Skeletal muscle satellite cell (primary cell): ENCODE data around the gene ZNF516.

Experiments used
- H3K27me3 ChIP-seq: 2 replicates; pipeline ENCODE4 v1.7.0; 2013; ENCODE audit warnings: low read length; ENCODE audit not compliant: control insufficient read depth, insufficient read depth
- H3K36me3 ChIP-seq: 2 replicates; pipeline ENCODE4 v1.7.0; 2013; ENCODE audit warnings: mild to moderate bottlenecking, control low read depth, low read length; ENCODE audit not compliant: insufficient read depth
- H3K4me1 ChIP-seq: 2 replicates; pipeline ENCODE4 v1.7.0; 2013; ENCODE audit warnings: low read length; ENCODE audit not compliant: control insufficient read depth, insufficient read depth
- H3K4me2 ChIP-seq: 2 replicates; pipeline ENCODE4 v1.7.0; 2013; ENCODE audit warnings: mild to moderate bottlenecking, low read length
- H3K4me3 ChIP-seq: 2 replicates; pipeline ENCODE4 v1.7.0; 2013; ENCODE audit warnings: low read length
- H3K9ac ChIP-seq: 2 replicates; pipeline ENCODE4 v1.7.0; 2013; ENCODE audit warnings: mild to moderate bottlenecking, low read depth, low read length, moderate library complexity
- H3K9me3 ChIP-seq: replicated peaks from 2 replicates; pipeline ENCODE4 v1.7.0; 2013; ENCODE audit warnings: mild to moderate bottlenecking, control low read depth, low read length

Gene ZNF516

DNA sequence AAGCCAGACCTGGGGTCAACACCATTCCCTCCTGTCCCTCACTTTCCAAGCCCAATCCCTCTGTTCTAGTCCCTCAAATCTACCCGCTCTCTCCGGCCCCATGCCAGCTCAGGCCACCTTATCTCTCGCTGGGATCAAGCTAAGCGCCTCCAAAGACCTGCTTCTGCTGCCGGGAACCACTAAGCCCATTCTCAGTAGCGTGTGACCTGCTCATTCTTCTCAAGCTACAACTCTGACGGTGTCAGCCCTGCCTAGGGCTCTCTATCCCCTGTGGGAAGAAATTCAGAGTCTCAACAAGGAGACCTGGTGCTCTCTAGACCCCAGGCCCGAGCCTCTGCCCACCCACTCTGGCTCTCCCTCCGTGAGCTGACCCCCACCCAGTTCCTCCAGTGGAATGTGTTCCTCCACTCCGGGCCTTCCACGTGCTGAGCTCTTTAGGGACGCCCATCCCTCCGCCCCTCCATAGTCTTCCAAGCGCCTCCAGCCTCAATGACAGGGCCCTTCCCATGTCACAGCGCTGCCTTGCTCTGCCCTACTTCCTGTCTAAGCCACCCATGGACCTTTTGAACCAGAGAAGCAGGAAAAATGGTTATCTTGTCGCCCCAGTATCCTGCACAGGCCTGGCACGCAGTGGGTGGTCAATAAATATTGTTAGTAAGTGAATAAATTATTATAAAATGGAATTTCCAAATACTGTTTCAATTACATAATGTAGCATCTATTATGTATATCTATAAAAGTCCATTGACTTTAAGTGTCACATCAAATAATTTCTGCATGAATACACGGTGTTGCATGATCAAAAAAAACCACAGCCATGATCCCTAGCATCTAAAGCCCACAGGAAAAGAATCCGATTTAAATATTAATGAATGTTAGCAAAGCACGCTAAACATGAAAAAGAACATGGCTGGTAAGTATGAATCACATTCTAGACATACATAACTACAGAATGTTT, 127.6 kb downstream of the ZNF516 start:
- Histone ChIP-seq H3K4me1 (peaks cover 10% of the 10 kb centered on the region), H3K4me3 (no peak overlapping the region), H3K9ac (no peak overlapping the region), H3K9me3 (no peaks in the 10 kb centered on the region), H3K36me3 (peaks cover 25% of the 10 kb centered on the region), H3K27me3 (no peaks in the 10 kb centered on the region), H3K4me2 (no peak overlapping the region)

DNA sequence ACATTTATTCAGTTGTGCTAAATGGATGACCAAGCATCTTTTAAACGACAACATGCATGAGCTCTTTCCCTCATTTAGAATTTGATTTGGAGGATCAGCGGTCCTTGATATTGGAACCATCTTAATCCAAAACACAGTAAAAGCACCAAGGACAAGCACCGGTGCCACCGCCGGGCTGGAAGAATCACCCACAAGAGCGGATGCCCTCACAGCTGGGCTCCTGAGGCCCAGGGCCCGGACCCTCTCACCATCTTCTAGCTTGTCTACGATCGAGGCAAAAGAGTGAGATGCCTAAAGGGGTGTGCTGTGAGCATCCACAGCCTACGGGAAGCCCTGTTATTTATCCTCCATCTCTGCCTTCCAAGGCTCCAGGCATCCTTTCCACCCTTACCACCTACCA, 129.5 kb downstream of the ZNF516 start:
- H3K4me2 ChIP-seq, result no peak overlapping the region
- no peak overlapping the region for H3K9ac ChIP-seq
- H3K27me3 ChIP-seq, result no peaks in the 10 kb centered on the region
- peaks cover 30% of the 10 kb centered on the region for H3K36me3 ChIP-seq
- no peaks in the 10 kb centered on the region for H3K9me3 ChIP-seq
- H3K4me1 ChIP-seq, result peaks cover 10% of the 10 kb centered on the region
- no peak overlapping the region for H3K4me3 ChIP-seq

DNA sequence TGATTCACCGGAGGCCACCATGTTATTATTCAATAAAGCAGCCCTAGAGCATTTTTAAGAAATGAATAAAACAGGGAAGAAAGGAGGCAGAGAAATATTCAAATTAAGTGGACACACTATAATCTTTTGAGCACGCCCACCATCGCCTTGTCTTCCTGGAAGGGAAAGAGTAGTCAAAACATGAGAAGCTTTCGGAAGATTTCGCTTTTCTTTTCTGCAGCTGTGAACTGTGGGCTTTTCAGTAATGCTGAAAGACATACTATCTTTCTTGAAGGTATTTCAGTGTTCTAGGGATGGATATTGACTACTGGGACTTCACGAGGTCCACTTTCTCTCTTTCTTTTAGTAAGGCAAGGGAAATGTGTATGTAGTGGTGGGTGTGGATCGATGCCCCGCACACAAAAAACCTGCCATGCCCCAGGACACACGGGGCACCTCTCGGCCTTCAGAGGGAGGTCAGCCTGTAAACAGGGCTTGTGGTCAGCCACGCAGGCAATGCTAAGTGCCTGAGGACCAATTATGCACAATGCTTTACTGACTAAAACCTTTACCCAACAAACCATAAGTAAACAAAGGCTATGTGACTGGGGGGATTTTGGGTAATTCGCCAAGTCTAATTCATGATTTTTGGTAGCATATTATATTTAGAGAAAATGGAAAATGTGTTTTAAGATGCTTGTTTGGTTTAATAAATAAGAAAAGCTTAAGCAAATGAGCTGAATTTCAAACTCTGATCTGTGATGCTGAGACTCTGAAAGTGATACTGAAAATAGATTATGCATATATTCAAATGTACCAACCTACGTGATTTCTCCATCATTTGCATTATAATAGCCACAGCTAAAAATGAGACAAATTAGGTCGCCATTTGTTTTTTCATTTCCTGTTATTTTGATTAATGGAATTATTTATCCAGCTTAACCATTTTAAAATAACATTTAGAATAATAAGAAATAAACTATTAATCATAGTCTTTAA, 130.5 kb downstream of the ZNF516 start:
- H3K4me2 ChIP-seq, result no peak overlapping the region
- H3K4me1 ChIP-seq, result peaks cover 10% of the 10 kb centered on the region
- no peak overlapping the region for H3K9ac ChIP-seq
- no peaks in the 10 kb centered on the region for H3K27me3 ChIP-seq
- H3K4me3 ChIP-seq, result no peak overlapping the region
- peaks cover 20% of the 10 kb centered on the region for H3K36me3 ChIP-seq
- no peaks in the 10 kb centered on the region for H3K9me3 ChIP-seq

DNA sequence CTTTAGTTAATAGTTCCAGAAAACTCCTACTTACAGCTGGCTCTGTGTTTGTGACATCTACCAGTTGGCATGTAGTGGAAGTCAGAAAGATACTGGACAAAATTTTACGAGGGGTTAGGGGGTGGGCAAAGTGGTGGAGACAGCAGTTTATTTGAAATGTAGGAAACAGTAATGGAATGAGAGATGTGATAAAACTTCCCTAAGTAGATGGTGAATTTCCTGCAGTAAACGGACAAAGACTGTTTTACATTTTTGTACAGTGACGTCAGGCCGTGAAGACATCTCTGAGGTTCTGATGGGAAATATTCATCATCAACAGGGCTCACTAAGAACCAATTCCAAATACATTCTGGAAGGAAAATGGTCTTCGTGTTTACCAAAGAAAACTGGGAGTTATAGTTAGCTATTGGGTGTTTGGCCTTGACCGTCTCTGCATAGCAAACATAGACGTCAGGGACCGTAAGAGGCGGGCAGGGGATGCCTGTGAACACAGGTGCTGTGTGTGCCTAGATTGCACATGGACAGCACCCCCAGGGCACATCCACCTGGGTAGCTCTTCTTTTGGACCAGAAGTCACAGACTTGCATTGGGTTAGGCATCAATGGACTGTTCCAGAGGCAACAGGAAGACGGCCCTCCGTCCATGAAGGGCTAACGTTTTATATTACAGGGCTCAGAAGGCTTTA, 131.5 kb downstream of the ZNF516 start:
- Histone ChIP-seq H3K4me1 (peaks cover 10% of the 10 kb centered on the region), H3K9me3 (no peaks in the 10 kb centered on the region), H3K9ac (no peak overlapping the region), H3K4me3 (no peak overlapping the region), H3K4me2 (no peak overlapping the region), H3K36me3 (peaks cover 23% of the 10 kb centered on the region), H3K27me3 (no peaks in the 10 kb centered on the region)

DNA sequence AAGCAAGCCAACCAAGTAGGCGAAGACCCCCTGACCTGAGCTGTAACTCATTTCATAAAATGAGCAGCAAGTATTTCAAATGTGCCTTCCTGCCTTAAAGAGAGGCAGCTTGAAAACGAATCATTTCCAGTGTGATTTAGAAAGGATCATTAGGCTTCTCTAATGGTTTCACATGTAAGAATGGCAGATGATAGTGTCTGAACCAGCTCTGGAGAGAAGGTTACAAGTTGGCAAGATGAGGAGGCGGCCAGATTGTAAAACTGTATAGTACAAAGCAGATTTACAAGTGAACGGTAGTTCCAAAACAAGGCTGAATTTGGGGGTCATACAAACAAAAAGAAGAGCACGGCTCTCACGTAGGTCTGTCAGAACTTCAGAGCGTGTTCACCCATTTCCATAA, 132.4 kb downstream of the ZNF516 start:
- Histone ChIP-seq H3K4me1 (peaks cover 10% of the 10 kb centered on the region), H3K36me3 (peaks cover 26% of the 10 kb centered on the region), H3K9ac (no peak overlapping the region), H3K27me3 (no peaks in the 10 kb centered on the region), H3K9me3 (no peaks in the 10 kb centered on the region), H3K4me2 (no peak overlapping the region), H3K4me3 (no peak overlapping the region)

DNA sequence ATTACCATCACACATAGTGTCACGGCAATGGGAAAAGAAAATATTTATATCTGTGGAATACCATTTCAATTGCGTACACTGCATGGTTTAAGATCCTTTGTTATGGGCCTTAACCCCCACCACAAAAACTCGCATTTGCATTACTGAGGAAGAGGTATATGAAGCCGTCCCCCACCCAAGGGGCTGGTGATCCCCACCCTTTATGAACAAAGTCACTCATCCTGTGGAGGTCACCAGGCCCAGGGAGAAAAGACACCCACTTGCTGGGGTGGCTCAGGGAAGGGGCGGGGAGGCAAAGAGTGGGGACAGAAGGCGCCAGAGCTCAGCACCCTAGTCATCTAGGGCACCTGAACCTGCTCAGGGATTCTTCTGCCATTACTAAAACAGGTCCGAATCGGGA, 133.8 kb downstream of the ZNF516 start:
- no peaks in the 10 kb centered on the region for H3K27me3 ChIP-seq
- H3K4me2 ChIP-seq, result no peak overlapping the region
- peaks cover 22% of the 10 kb centered on the region for H3K36me3 ChIP-seq
- peaks cover 10% of the 10 kb centered on the region for H3K4me1 ChIP-seq
- H3K4me3 ChIP-seq, result no peak overlapping the region
- H3K9me3 ChIP-seq, result no peaks in the 10 kb centered on the region
- no peak overlapping the region for H3K9ac ChIP-seq

DNA sequence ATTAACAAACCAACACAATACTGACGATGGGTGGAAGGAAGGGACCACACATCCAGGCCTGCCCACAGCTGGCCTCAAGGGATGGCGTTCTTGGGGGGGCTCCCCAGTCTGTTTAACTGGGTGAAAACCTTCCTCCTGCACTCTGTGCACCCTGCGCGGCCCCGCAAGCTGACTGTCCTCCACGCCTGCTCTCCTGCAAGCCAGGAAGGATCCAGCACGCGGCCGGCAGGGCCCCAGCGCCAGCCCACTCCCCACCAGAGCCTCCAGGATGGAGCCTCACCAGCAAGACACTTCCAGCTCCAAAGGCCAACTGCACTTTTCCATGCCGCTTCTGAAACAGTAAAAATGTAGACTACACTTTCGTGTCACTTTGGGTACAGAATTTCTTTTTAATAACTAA, 135.1 kb downstream of the ZNF516 start:
- peaks cover 19% of the 10 kb centered on the region for H3K36me3 ChIP-seq

DNA sequence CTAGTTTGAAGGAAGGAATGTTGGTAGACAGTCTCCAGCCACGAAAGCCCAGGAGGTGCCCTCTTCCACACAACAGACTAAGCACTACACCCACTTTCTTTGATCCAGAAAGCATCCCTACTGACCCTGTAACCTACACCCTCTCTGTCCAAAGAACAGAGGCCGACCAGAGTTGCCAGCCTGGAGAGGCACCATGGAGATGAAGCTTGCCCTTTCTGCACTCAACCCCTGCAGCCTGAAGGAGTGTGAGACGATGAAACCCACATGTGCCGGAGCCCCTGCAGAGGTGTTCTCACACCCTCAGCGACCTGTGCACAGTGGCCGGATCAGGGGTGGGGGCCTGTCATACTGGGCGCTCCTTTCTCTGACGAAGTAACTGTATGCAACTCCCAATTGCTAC, 136.3 kb downstream of the ZNF516 start:
- Histone ChIP-seq H3K9me3 (no peaks in the 10 kb centered on the region), H3K4me3 (no peak overlapping the region), H3K27me3 (no peaks in the 10 kb centered on the region), H3K4me1 (peaks cover 11% of the 10 kb centered on the region), H3K36me3 (peaks cover 19% of the 10 kb centered on the region), H3K9ac (no peak overlapping the region), H3K4me2 (no peak overlapping the region)

More for the DNA sequence above, 135.1 kb downstream of the ZNF516 start:
- Histone ChIP-seq H3K4me1 (peaks cover 10% of the 10 kb centered on the region), H3K9me3 (no peaks in the 10 kb centered on the region), H3K27me3 (no peaks in the 10 kb centered on the region), H3K9ac (no peak overlapping the region), H3K4me3 (no peak overlapping the region), H3K4me2 (no peak overlapping the region)

DNA sequence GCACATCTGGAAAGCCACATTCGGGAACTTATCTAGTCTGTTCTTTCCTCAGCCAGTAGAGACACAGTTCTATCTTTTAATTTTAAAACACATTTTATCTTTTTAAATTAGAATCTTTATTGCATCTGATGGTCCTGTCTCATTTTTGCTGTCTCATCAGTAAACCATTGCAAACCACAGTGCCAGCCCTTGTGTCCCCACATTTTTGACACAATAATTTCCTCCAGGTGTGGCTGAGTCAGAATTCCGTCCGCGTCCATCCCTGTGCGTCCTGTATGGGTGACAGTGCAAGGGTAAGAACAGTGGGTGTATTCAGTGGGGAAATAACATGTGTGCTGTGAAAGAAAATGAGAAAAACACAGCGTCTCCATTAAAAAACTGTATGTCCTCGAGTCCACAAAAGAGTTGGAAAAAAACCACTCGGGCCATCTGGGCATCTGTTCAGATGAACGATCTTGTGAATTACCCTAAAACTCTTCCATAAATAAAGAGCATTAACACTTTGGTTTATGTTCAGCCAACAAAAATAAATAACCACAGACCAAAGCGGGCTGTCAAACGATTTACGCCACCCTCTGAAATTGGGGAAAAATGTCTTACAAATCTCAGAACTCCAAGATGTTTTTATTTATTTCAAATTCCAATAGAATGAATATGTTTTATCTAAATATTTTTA, 137.3 kb downstream of the ZNF516 start:
- Histone ChIP-seq H3K4me2 (no peak overlapping the region), H3K9ac (no peak overlapping the region), H3K4me3 (no peak overlapping the region), H3K9me3 (no peaks in the 10 kb centered on the region), H3K27me3 (no peaks in the 10 kb centered on the region), H3K4me1 (peaks cover 3% of the 10 kb centered on the region), H3K36me3 (peaks cover 19% of the 10 kb centered on the region)

DNA sequence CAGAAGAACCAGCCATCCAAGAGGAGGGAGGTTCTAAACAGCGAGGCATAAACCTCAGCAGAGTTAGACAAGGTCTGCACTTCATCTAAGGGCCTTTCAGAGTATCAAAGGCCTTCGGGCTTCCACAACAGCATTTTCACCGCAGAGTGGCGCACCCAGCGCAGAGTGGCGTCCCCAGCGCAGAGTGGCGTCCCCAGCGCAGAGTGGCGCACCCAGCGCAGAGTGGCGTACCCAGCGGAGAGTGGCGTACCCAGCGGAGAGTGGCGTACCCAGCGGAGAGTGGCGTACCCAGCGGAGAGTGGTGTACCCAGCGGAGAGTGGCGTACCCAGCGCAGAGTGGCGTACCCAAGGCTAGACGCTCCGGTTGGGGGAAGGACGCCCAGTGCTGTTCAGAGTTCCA, 137.9 kb downstream of the ZNF516 start:
- no peaks in the 10 kb centered on the region for H3K27me3 ChIP-seq
- no peak overlapping the region for H3K9ac ChIP-seq
- no peak overlapping the region for H3K4me2 ChIP-seq
- peaks cover 15% of the 10 kb centered on the region for H3K36me3 ChIP-seq
- no peaks in the 10 kb centered on the region for H3K9me3 ChIP-seq
- peaks cover 7% of the 10 kb centered on the region for H3K4me1 ChIP-seq
- H3K4me3 ChIP-seq, result no peak overlapping the region
